GM12891 (cell line): ENCODE data around the gene ANO2.

Source experiments
- DNase-seq: peaks from one replicate; pipeline ENCODE4 v3.0.0; 2011; ENCODE audit warnings: low spot score; ENCODE audit not compliant: insufficient read length
- FAIRE-seq: peaks from 2 replicates; lab custom pipeline; 2011; peaks lifted over from hg19 to GRCh38; lab: Jason Lieb, UNC
- PAX5 ChIP-seq: IDR thresholded peaks from 2 replicates; pipeline ENCODE4 v1.6.1; 2011; ENCODE audit warnings: low read length, moderate library complexity, mild to moderate bottlenecking; ENCODE audit not compliant: insufficient read depth, severe bottlenecking
- POLR2A ChIP-seq: IDR thresholded peaks from 2 replicates; pipeline ENCODE4 v1.6.1; 2011; ENCODE audit warnings: low read depth, low read length, control low read depth
- POLR2AphosphoS5 ChIP-seq: IDR thresholded peaks from 2 replicates; pipeline ENCODE4 v1.6.1; 2011; ENCODE audit warnings: low read depth, low read length, control low read depth
- POU2F2 ChIP-seq: IDR thresholded peaks from 2 replicates; pipeline ENCODE4 v1.6.1; 2011; ENCODE audit warnings: low read depth, mild to moderate bottlenecking, control low read depth, low read length, moderate library complexity
- SPI1 ChIP-seq: IDR thresholded peaks from 2 replicates; pipeline ENCODE4 v1.6.1; 2011; ENCODE audit warnings: low read depth, low read length, control low read depth
- TAF1 ChIP-seq: IDR thresholded peaks from 2 replicates; pipeline ENCODE4 v1.6.1; 2011; ENCODE audit warnings: low read depth, low read length, control low read depth

ANO2 gene

DNA sequence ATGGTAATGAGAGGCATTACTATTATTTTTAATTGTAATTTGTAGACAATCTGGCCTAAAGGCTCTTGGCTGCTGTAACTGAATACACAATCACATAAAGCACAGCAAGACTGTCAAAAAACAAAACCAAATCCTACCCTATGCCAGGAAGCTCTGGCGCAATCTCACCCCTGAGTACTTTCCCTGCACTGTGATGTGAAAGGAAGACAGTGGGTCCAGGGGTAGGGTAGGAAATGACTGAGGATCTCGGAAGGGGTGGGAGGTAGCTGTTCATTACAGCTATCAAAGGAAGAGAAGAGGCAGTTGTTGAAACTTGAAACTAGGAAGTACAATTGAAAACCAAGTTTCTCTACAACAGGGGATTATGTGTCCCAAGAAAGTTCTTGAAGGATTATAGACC lies 202.8 kb downstream of the ANO2 start:
- DNase-seq (no peak), FAIRE-seq (no peak)
- TF ChIP-seq SPI1 (no peak), POLR2A (no peak), TAF1 (no peak), POU2F2 (no peak), PAX5 (no peak), POLR2AphosphoS5 (no peak)

DNA sequence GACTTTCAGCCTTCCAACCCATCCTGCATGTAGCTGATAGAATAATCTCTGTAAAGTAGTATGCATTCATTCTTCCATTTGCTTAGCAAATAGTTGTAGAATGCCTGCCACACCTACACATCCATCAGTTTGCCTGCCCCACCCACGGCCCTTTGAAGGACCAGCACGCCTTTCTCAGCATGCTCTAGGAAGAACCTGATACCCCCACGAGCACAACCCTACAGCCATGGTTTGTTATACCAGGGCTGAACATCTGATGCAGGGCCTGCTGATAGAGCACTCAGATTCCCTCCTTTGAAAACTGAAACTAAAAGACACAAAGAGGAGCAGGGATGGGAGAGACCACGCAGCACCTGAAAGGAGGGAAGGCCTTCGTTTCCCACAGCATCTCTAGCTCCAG lies 205.1 kb downstream of the ANO2 start:
- no peak for DNase-seq
- no peak for FAIRE-seq
- TF ChIP-seq SPI1 (no peak), POU2F2 (no peak), TAF1 (no peak), PAX5 (no peak), POLR2AphosphoS5 (no peak), POLR2A (no peak)

DNA sequence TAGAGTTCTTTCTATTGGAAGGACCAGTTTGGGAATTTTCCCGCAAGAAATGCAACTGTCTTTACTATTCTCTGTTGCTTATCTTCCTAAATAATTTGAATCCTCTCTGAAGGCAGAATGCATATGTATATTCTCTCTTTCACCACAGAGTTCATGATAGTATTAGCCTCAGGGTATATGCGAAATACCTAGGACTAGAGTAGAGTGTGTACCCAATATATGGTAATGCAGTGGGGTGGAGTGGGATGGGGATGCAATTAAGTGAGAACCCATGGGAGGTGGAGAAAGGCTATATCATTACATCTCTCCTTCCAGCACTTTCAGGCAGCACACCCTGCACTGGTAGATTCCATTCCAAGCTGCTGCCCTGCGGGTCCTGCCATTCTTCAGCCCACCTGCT lies 207.3 kb downstream of the ANO2 start:
- TF ChIP-seq SPI1 (no peak), PAX5 (no peak), POU2F2 (no peak), POLR2AphosphoS5 (no peak), TAF1 (no peak), POLR2A (no peak)
- FAIRE-seq (no peak), DNase-seq (no peak)

DNA sequence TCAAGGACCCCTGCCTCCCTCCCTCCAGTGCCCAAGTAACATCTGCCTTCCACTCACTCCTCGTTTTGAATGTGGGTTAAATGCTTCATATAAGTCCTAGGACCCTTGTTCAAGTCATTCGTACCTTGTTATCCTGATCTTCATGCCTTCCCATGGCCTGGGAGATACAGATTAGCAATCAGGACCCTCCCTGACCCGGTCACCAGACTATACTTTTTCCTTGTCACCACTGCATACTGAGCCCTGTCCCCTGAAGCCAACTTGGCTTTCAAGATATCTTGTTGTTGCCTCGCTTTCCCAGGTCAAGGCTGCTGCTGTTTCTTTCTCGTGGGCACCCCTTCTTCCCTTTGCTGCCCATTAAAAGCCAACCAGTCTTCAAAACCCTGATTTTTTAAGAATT lies 208.5 kb downstream of the ANO2 start:
- FAIRE-seq (no peak), DNase-seq (no peak)
- TF ChIP-seq PAX5: no peak
- TF ChIP-seq POLR2AphosphoS5: no peak
- no peak for TF ChIP-seq POLR2A
- TF ChIP-seq POU2F2: no peak
- TF ChIP-seq SPI1: no peak
- TF ChIP-seq TAF1: no peak

DNA sequence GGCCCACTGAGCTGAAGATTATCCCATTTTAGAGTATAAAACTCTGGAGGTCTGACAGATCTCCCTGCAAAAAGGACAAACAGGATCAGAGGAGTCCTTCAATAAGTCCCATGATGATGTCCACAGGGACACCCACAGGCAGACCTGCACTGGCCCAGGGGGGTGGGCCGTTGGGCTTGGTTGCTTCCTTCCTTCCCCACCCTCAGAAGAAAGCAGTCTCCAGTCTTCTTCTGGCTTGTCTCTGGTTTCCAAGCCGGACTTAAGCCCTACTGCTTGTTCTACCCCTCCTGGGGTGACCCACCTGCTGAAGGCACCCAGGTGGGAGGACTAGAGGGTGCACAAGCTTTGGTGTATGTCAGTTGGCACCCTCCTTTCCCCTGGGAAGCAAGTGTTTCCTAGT lies 209.0 kb downstream of the ANO2 start:
- TF ChIP-seq POLR2A (no peak), POU2F2 (no peak), SPI1 (no peak), TAF1 (no peak), PAX5 (no peak), POLR2AphosphoS5 (no peak)
- DNase-seq: no peak
- no peak for FAIRE-seq

DNA sequence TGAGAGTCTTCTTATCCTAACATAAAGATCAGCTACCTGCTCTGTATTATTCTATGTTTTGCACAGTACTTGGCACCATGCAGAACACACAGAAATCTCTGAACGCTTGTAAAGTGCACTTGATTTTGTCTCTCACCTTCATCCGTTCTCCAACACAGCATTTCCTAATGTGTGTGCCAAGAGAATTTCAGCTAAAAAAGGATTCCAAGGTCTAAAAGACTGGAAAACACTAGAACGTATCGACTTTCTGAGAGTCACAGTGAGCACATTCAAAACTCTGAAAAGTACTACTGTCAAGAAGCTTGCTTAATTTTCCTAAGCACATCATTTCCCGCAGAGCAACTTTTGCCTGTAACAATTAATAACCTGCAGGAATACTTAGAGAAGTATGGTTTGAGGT lies 211.1 kb downstream of the ANO2 start:
- no peak for TF ChIP-seq POLR2A
- no peak for TF ChIP-seq TAF1
- TF ChIP-seq SPI1: no peak
- no peak for TF ChIP-seq POLR2AphosphoS5
- no peak for TF ChIP-seq PAX5
- no peak for TF ChIP-seq POU2F2
- DNase-seq (no peak), FAIRE-seq (no peak)

DNA sequence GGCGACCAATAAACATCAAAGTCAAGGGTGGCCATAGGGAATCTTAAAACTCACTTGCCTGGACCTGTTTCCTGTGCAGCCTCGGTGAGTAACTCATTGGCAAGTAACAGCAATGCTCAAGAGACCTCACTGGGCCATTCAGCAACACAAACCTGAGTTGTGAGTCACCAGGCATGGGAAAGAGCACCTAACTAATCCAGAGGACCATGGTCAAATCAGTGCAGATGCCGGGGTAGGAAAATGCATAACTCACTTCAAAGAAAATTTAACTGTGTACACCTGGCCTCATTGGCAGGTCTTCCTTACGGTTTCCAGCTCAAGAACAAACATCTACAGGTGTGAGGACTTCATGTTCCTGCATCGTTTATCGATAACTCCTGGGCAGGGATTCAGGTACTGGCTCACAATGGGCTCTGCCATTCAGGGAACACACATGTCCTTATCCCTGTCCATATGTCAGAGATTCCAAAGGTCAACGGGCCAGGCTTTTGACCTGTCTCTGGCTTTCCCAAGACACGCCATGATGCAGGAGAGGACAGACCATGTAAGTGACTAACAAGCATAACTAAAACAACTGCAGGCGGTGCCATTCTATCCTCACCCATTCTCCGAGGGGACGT lies 211.8 kb downstream of the ANO2 start:
- DNase-seq (no peak), FAIRE-seq (no peak)
- TF ChIP-seq PAX5 (no peak), POLR2AphosphoS5 (no peak), POLR2A (no peak), TAF1 (no peak), POU2F2 (no peak), SPI1 (no peak)

DNA sequence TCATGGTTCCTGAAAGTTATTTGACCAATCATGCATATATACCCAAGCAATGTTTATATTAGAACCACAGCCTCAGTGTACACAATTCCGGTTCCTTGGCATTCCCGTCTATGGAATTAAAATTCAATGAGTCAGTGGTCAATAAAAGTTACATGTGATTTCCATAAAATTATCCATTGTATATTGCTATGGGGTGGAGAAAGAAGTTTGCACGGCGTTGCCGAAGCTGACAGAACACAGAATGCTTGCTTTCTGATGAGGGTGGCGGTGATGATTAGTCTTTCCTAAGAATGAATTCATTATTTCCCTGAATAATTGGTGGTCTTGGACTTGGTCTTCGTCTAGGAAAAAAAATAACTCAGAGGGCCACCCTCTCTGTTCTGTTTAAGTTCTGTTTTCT lies 214.1 kb downstream of the ANO2 start:
- FAIRE-seq: no peak
- TF ChIP-seq POU2F2 (no peak), POLR2A (no peak), PAX5 (no peak), POLR2AphosphoS5 (no peak), TAF1 (no peak), SPI1 (no peak)
- DNase-seq: no peak

DNA sequence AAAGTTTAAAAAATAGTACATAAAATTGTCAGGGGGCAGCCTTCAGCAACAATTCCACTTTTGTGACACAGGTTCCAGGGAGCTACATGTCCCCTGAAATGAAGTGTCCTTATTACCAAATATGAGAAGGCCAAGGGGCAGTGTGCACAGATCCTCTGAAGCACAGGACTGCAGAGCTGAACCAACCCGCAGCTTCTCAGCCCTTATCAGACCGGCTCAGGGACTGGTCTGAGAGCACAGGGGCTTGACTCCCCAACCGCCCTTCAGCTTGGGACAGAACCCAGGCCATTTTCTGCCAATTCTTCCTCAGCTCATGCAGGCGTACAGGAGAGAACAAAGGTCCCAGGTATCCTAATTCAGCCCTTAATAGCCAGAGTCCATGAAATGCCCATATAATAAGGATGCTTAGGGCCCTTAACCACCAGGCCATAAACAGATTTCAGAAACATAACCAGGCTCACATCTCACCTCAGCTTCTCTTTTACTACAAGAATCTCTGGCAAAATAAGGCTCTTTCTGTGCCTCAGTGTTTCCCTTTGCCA lies 221.3 kb downstream of the ANO2 start:
- DNase-seq (no peak), FAIRE-seq (no peak)
- TF ChIP-seq POLR2AphosphoS5 (no peak), POLR2A (no peak), SPI1 (no peak), PAX5 (no peak), POU2F2 (no peak), TAF1 (no peak)

DNA sequence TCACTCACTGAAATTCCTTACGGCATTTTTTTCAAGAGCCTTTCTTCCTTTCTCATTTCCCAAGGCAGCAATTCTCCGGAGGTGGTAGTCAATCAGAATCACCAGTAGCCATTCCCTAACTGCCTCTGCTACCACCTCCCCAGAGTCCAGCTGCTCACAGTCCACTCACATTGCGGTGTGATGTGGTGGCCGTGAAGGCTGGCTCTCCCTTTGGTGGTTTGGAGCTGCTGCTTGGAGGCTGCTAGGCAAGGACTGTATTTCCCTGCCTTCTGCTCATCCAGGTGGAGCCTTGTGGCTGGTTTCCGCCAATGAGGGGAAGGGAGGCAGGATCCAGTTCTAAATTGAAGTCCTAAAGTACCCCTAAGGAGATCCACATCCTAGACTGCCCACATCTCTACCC lies 222.0 kb downstream of the ANO2 start:
- FAIRE-seq: no peak
- TF ChIP-seq POLR2AphosphoS5 (no peak), TAF1 (no peak), POU2F2 (no peak), POLR2A (no peak), SPI1 (no peak), PAX5 (no peak)
- DNase-seq: no peak
